ENCODE data around the gene SLC39A9.

The SLC39A9 gene

DNA sequence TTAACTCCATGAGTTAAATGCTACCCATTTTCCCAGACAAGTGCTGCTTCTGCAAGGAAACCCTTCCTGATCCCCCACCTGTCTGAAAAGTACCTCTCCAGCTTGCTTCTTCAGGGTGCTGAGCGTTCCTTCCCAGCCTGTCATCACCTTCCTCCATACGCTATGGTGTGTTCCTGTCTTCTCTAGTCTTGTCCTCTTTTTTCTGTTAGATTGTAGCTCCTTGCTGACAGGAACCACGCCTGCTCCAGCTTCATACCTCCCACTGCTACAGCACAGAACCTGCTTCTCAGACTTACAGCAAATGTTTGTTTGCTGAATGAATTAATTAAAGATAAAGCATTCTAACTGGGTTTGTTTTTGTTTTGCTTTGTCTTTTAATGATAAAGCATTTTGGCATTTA, 39.5 kb upstream of the SLC39A9 start:
- no peak overlapping the region for H3K4me3 ChIP-seq (replicated peaks in 1 of 2; ENCODE audit: low read depth in 2 of 2, low read length in 2 of 2)
- no peak for DNase-seq (ENCODE audit: low read depth in 2 of 2)
- TF ChIP-seq, protein P1, sequence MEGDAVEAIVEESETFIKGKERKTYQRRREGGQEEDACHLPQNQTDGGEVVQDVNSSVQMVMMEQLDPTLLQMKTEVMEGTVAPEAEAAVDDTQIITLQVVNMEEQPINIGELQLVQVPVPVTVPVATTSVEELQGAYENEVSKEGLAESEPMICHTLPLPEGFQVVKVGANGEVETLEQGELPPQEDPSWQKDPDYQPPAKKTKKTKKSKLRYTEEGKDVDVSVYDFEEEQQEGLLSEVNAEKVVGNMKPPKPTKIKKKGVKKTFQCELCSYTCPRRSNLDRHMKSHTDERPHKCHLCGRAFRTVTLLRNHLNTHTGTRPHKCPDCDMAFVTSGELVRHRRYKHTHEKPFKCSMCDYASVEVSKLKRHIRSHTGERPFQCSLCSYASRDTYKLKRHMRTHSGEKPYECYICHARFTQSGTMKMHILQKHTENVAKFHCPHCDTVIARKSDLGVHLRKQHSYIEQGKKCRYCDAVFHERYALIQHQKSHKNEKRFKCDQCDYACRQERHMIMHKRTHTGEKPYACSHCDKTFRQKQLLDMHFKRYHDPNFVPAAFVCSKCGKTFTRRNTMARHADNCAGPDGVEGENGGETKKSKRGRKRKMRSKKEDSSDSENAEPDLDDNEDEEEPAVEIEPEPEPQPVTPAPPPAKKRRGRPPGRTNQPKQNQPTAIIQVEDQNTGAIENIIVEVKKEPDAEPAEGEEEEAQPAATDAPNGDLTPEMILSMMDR (IDR thresholded peaks at IDR 0.05; ENCODE audit: low read depth, low read length) = no peak

DNA sequence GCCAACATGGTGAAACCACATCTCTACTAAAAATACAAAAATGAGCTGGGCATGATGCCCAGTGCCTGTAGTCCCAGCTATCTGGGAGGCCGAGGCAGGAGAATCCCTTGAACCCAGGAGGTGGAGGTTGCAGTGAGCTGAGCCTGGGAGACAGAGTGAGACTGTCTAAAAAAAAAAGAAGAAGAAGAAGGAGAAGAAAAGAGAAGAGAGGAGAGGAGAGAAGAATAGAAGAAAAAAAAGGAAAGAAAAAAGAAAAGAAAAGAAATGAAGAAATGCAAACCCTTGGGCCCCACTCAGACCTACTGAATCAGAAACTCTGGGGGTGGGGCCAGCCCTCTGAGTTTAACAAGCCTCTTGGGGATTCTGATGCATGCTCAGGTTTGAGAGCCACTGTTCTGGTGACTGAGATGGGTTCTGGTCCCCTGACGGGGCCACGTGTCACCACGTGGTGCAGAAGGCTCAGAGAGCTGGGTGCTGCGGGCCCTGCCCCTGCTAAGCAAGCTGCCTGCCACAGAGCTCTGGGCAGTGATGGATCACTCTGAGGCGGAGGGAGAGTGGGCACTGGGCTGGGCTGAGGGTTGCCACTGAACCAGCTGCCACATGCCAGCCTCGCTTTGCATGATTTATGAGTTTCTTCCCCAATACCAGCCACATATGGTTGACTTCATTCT, 37.9 kb upstream of the SLC39A9 start:
- TF ChIP-seq, protein P1 (IDR thresholded peaks at IDR 0.05; ENCODE audit: low read depth, low read length) = no peak
- H3K4me3 ChIP-seq (replicated peaks in 1 of 2; ENCODE audit: low read depth in 2 of 2, low read length in 2 of 2) = no peak overlapping the region
- no peak for DNase-seq (ENCODE audit: low read depth in 2 of 2)

DNA sequence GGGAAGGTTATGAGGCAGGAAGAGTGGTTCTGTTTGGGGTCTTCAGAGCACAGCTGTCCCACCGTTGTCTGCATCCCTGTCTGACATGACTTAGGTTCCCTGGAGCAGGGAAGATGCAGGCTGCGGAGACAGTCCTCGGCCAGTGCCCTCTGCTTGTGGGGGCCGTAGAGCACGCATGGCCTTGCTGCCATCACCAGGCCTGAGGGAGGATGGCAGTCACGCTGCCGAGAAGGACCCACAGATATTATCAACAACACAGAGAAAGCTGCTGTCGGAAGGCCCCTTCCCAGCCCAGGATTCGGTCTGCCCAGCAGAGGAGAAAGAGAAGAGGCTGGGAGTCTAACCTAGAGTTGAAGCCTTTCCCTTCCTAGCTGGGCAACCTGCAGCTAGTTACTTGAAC, 35.4 kb upstream of the SLC39A9 start:
- no peak overlapping the region for H3K4me3 ChIP-seq (replicated peaks in 1 of 2; ENCODE audit: low read depth in 2 of 2, low read length in 2 of 2)
- TF ChIP-seq, protein P1 (IDR thresholded peaks at IDR 0.05; ENCODE audit: low read depth, low read length) = peak; percentile 67
- peak; percentile 48 to 52 for DNase-seq (ENCODE audit: low read depth in 2 of 2)

DNA sequence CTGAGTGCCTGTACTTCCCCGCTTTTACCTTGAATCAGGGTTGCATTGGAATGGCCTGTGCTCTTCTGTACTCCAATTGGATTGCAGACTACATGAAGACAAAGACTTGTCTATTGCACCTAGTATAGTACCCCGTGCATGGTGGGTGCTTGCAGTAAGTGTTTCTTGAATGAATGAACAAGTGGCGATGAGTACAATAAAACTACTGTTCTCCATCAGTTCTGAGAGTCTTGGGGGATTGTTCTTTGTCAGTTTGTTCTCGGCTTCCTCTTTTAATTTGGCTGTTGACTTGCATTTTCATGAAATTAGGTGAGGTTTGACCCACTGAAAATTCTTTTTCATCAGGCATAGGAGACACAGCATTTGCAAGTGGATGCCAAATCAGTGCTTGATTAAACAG, 34.5 kb upstream of the SLC39A9 start:
- no peak overlapping the region for H3K4me3 ChIP-seq (replicated peaks in 1 of 2; ENCODE audit: low read depth in 2 of 2, low read length in 2 of 2)
- TF ChIP-seq, protein P1 (IDR thresholded peaks at IDR 0.05; ENCODE audit: low read depth, low read length) = no peak
- DNase-seq (ENCODE audit: low read depth in 2 of 2) = no peak

DNA sequence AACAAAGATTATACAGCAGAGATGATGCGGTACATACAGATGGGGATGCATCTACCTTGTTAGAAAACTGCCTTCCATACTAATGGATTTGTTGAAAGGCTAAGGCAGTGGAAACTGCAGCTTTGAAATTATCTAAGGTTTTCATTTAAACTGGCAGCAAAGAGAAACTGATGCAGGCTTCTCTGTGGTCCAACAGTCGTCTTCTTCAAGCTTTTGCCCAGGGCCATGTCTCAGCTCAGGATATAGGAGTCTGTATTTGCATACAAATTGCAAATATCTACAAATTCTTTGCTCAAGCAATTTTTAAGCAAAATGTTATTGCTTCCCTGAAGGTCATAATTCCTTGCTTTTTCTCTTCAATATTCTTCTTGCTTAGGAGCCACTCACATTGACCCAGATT, 34.1 kb upstream of the SLC39A9 start:
- TF ChIP-seq, protein P1 (IDR thresholded peaks at IDR 0.05; ENCODE audit: low read depth, low read length) = no peak
- no peak overlapping the region for H3K4me3 ChIP-seq (replicated peaks in 1 of 2; ENCODE audit: low read depth in 2 of 2, low read length in 2 of 2)
- no peak for DNase-seq (ENCODE audit: low read depth in 2 of 2)

DNA sequence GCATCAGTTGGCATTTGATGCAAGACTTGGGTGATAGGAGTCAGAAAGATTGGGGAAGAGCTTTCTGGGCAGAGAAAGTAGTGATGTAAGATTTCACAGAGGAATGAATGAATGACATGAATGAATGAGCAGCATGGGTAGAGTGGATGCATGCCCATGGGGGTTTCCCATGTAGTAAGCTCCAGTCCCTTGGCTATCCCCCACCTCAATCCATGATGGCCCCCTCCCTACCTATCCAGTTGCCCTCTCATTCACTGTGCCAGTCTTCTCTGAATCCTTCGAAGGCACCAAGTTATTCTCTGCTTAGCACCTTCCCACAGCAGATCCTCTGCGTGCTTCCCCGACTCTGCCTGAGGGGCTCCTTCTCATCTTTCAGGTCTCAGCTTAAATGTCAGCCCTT, 32.4 kb upstream of the SLC39A9 start:
- no peak overlapping the region for H3K4me3 ChIP-seq (replicated peaks in 1 of 2; ENCODE audit: low read depth in 2 of 2, low read length in 2 of 2)
- TF ChIP-seq, protein P1 (IDR thresholded peaks at IDR 0.05; ENCODE audit: low read depth, low read length) = no peak
- no peak for DNase-seq (ENCODE audit: low read depth in 2 of 2)

DNA sequence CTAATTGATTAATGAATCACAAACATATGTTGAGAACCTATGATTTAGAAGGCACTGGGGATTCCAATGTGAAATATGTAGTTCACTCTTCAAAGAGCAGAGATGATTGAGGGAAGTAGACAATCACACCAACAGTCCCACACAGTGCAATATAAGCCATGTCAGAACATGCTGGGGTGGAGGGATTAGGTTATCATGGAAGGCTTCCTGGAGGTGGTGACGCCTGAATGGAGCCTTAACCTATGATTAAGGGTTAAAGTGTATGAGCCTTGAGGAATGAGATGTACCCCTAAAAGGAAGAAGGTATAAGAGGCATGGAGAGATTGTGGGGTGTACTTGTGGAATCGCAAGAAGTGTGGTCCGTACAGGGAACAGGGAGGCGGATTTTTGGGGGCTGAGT, 31.7 kb upstream of the SLC39A9 start:
- no peak overlapping the region for H3K4me3 ChIP-seq (replicated peaks in 1 of 2; ENCODE audit: low read depth in 2 of 2, low read length in 2 of 2)
- DNase-seq (ENCODE audit: low read depth in 2 of 2) = no peak
- TF ChIP-seq, protein P1 (IDR thresholded peaks at IDR 0.05; ENCODE audit: low read depth, low read length) = no peak
